ENCODE data around the gene SPHK1.
"Not testable (repeated sequence)": the region's sequence is repeated elsewhere in the genome, so short reads cannot be mapped to it uniquely, and the experiment has no call there.

The SPHK1 gene, protein sequence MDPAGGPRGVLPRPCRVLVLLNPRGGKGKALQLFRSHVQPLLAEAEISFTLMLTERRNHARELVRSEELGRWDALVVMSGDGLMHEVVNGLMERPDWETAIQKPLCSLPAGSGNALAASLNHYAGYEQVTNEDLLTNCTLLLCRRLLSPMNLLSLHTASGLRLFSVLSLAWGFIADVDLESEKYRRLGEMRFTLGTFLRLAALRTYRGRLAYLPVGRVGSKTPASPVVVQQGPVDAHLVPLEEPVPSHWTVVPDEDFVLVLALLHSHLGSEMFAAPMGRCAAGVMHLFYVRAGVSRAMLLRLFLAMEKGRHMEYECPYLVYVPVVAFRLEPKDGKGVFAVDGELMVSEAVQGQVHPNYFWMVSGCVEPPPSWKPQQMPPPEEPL

DNA sequence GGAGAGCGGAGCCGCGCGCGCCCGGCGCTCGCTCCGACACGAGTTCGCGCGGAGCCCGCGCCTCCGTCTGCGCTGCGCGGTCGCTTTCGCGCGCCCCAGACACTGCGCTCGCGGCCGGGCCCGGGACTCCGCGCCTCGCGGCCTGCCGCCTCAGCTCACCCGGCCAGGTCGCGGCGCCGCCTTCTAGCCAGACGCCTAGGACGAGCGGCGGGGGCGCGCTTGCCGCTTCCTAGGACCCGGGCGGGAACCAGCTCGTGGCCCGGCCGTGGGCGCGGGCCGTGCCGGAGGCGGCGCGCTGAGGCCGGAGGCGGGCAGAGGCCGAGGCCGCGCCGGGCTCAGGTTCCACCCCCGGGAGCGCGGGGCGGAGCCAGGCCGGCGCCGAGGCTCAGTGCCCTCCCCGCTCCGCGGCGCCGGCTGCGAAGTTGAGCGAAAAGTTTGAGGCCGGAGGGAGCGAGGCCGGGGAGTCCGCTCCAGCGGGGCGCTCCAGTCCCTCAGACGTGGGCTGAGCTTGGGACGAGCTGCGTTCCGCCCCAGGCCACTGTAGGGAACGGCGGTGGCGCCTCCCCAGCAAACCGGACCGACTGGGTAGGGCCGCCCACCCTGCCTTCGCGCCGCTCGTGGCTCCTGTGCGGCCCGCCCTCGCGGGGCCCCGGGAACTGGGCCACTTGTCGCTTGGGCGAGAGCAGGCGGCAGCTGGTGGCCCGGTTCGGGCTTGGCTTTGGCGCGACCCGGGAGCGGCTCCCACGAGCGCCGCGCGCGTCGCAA is at the start of gene SPHK1:
SPHK1 (plus strand) TSS at position 388 of the 765 bp plus-strand sequence. CDS start 1,036 bp downstream, outside the sequence.
- DNase-seq, result peak; percentile 83
- ATAC-seq, result peak; percentile 71

DNA sequence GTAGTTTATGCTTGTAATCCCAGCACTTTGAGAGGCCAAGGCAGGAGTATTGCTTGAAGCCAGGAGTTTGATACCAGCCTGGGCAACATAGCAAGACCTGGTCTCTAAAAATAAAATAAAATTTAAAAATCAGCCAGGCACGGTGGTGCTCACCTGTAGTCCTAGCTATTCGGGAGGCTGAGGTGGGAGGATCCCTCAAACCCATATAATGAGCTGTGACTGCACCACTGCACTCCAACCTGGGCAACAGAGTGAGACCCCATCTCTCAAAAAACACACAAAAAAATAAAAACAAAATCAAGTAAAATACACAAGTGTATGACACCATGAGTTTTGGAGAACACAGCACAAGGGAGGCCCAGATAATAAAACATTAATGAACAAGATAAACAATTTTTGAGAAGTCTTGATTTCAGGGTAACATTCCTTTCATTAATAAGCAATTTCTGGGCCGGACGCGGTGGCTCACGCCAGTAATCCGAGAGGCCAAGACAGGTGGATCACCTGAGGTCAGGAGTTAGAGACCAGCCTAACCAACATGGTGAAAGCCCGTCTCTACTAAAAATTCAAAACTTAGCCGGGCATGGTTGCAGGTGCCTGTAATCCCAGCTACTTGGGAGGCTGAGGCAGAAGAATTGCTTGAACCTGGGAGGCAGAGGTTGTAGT is 48.6 kb upstream of the SPHK1 start:
- ATAC-seq, result no peak

DNA sequence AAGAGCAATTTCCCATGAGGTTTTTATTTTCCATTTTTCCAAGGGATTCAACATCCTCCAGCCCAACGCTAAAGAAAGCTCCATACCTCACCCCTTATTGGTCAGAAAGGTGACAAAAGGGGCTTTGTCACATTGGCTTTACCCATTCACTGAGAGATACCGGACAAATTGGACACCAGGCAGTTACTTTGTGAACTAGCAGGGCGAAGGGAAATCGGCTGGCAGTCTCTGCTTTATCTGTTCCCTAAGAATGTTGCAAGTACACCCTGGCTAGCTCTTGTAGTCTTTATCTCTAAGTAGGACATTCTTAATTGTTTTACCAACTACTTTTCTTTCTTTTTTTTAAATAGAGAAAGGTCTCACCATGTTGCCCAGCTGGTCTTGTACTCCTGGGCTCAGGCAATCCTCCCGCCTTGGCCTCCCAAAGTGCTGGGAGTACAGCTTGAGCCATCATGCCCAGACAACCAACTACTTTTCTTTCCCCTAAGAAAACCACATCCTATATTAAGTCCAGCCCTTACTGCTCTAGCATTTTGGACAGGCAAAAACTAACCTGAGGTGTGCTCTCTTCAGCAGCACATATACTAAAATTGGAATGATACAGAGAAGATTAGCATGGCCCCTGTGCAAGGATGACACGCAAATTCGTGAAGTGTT is 47.5 kb upstream of the SPHK1 start:
- DNase-seq (no peak), ATAC-seq (no peak)

More for the DNA sequence above, 48.6 kb upstream of the SPHK1 start:
- DNase-seq, result no peak

DNA sequence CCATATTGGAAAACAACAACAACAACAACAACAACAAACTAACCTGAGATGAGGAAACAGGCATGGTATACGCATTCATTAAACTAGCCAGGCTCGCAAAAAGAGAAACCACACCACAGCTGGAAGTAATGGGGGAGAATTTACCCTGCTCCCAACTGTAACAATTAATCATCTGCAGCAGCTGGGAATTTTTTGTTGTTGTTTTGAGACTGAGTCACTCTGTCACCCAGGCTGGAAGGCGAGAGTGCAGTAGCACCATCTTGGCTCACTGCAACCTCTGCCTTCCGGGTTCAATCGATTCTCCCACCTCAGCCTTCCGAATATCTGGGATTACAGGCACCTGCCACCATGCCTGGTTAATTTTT is 47.0 kb upstream of the SPHK1 start:
- no peak for DNase-seq
- no peak for ATAC-seq

DNA sequence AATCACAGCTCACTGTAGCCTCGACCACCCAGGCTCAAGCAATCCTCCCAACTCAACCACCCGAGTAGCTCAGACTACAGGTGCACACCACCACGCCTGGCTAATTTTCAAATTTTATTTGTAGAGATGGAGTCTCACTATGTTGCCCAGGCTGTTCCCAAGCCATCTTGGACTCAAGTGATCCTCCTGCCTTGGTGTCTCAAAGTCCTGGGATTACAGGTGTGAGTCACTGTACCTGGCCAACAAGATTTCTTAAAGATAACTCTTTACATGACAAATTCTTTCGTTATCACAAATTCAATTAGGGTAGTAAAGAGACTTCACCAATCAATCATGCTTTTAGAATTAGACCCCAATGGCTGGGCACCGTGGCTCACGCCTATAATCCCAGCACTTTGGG is 43.1 kb upstream of the SPHK1 start:
- no peak for DNase-seq

DNA sequence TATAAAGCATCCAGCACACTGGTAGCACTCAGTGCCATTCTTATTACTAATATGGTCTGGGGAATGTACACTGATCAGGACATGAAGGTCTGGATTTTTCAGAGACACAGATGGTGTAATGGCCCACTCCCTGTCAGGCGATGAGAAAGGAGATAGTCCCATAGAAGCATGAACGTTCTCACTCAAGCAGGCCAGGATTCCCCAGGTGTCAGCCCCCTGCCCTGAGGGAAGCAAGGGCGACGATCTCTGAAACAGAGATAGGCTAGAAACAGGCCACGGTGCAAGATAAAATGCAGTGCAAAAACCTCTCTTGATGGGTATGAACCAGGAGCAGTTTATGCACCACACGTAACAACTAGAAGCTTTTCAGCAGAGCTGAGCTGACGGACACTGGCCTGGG is 41.3 kb upstream of the SPHK1 start:
- ATAC-seq (no peak), DNase-seq (no peak)

More for the DNA sequence above, 43.1 kb upstream of the SPHK1 start:
- no peak for ATAC-seq

DNA sequence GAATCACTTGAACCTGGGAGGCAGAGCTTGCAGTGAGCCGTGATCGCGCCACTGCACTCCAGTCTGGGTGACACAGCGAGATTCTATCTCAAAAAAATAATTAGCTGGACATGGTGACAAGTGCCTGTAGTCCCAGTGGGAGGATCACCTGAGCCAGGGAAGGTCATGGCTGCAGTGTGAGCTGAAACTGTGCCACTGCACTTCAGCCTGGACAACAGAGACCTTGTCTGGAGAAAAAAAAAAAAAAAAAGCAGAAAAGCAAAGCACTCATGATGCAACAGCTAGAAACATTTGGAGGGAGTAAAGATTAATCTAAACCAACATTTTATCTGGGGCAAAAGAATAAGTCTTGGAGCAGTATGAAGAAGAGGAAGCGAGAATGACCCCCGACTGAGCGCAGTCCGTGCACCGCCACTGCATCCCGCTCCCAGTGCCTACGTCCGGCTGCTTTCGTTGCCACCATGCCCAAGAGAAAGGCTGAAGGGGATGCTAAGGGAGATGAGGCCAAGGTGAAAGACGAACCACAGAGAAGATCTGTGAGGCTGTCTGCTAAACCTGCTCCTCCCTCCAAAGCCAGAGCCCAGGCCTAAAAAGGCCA is 38.9 kb upstream of the SPHK1 start:
- DNase-seq (no peak), ATAC-seq (no peak)

DNA sequence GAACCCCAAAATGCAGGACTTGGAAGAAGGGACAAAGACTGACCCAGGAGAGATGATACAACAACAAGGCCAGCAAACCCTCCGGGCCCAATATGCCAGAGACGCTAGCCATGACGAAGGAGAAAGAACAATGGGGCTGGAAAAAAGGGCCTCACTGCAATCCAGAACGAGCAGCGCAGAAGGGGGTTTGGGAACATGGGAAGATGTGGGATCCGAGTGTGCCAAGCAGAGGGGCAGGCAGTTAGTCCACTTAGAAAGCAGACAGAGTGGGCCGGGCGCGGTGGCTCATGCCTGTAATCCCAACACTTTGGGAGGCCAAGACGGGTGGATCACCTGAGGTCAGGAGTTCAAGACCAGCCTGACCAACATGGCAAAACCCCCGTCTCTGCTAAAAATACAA is 37.5 kb upstream of the SPHK1 start:
- not testable (repeated sequence) for ATAC-seq, DNase-seq

DNA sequence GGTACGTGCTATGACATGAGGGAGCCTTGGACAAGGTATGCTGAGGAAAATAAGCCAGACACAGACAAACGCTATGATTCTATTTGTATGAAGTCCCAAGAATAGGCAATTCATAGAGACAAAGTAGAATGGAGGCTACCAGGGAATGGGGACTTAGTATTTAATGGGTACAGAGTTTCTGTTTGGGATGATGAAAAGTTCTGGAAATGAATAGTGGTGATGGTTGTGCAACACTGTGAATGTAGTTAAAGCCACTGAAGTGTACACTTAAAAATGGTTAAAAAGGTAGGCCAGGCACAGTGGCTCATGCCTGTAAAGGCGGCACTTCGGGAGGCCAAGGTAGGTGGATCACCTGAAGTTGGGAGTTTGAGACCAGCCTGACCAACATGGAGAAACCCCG is 33.9 kb upstream of the SPHK1 start:
- ATAC-seq (no peak), DNase-seq (no peak)

DNA sequence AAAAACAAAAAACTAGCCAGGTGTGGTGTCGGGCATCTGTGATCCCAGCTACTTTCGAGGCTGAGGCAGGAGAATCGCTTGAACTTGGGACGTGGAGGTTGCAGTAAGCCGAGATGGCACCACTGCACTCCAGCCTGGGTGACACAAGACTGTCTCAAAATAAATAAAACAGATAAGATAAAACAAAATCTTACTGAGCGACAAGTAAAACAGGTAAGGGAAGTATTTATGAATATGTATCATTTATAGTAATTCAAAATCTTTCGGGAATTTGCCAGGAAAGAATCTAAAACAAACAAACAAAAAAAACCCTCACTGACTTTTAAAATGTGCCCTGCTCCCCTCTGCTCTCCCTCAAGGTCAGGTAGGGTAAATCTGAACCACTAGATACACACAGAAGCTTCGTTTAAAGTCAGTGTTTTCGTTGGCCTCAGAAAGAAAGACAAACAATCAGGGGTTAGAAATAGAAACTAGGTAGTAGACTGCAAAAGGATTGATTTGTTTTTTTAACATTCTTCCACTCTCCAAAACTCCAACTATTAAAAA is 32.8 kb upstream of the SPHK1 start:
- no peak for DNase-seq
- no peak for ATAC-seq

DNA sequence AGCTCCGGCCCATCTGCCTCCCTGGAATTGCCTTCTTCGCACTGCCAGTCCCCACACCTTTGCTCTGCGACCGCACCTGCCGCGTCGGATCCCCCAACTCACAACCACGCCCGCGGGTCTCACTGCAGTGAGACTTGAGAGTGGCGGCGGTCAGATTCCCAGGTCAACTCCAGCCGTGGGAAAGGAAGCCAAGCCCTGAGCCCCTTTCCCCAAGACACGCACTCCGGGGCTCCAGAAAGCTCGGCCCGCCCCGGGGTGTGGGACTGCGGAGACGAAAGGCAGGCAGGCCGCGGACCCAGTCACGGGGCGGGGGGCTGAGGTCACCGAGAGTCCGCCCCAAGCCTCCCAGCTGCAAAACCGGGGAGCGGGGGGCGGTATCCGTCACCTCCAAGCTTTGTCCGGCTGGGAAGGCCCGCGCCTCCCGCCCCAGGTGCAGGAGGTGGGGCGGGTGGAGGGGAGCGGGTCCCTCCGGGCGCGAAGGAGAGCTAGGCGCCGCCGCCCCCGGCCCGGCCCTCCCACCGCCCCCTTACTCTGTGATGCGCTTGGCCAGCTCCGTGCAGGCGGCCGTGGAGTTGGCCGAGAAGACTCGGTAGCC is 31.3 kb upstream of the SPHK1 start:
- ATAC-seq (no peak), DNase-seq (peak; percentile 36)

DNA sequence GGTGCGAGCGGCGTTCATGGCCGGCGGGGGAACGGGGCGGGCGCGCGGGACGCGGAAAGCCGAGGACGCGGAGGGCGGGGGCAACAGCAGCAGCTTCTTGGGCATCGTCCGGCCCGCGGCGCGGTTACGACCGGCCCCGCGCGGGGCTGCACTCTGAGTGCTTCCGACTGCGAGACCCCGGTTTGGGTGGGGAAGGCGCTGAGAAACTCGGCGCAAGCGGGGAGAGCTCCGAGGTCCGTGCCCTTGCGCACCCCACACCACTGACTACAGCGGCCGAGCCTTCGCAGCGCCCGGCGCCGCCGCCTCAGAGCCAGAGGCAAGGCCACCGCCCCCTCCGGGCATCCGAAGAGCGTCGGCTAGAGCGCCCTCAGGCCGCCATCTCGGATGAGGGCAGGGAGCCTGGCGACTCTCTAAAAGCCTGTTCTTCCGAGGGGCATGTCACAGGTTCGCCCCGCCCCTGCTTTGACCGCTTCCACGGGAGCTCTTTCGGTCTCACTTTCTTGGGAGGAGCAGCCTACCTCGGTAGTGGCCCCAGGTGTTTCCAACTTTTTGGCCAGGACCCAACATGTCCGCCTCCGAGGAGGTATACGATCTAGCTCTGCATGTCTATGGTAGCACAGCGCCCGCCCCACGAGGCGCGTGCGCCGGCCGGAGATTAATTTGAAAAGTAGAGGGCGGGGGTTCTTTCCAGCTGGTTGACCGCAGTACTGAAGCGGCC is 30.7 kb upstream of the SPHK1 start, which contains the start of gene PRPSAP1:
PRPSAP1 (minus strand) TSS at position 318 of the 718 bp plus-strand sequence; CDS start at position 105, 213 bp downstream.
- ATAC-seq (peak; percentile 98), DNase-seq (peak; percentile 84)

DNA sequence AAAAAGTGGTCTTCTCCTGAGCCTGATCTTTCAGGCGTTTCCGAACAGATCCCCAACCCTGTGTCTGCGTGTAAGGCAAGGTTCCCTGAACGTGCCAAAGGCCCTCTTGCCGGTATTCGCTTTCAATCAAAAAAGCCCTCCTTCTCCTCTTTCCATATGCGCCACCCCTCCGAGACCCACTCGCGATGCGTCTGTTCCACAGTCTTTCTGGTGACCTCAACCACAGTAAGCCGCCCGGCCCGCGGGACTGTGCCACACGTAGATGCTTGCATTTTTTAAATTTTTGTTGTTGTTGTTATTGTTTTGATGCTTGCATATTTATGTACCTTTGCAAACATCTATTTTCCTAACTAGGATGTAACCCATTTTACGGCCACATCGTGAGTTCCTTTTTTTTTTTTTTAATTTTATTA is 30.1 kb upstream of the SPHK1 start:
- no peak for DNase-seq
- no peak for ATAC-seq

DNA sequence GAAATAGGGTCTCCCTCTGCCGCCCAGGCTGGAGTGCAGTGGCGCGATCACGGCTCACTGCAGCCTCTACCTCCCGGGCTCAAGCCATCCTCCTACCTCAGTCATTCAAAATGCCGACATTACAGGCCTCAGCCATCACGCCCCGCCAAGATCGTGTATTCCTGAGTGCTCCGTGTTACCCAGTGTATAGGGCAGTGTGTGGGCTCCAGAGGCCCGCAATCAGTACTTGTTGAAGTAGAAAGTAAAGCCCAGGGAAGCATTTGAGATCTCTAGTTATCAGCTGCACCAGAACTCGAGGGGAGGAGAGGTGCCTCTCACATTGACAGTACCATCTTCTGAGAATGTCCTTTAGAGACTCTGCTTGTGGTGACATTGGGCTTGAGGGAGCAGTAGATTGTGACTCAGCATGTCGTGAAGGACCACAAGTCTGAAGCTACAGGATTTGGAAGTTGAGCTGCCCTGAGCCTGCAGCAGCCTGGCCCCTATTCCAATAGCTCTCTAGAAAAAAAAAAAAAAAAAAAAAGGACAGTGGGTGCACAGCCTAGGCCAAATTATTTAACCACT is 29.6 kb upstream of the SPHK1 start:
- ATAC-seq, result no peak

DNA sequence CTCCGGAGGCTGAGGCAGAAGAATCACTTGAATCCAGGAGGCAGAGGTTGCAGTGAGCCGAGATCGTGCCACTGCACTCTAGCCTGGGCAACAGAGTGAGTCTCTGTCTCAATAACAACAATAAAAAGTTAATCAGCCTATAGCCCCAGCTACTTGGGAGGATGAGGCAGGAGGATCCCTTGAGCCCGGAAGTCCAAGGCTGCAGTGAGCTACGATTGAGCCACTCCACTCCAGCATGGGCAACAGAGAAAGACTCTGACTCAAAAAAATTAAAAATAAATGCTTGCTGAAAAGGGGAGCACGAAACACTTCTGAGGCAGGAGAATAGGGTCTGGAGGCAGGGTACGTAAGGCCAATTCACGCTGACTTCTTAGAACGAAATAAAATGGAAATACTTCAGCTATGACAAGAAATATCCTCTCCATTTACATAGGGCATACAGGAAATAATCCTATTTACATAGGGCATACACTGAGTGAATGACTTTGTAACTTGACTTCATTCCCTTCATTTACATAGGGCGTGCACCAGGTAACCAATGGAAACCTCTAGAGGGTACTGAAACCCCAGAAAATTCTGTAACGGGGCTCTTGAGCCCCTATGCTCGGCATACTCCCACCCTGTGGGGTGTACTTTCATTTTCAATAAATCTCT is 27.5 kb upstream of the SPHK1 start:
- ATAC-seq, result no peak

More for the DNA sequence above, 29.6 kb upstream of the SPHK1 start:
- DNase-seq, result no peak

DNA sequence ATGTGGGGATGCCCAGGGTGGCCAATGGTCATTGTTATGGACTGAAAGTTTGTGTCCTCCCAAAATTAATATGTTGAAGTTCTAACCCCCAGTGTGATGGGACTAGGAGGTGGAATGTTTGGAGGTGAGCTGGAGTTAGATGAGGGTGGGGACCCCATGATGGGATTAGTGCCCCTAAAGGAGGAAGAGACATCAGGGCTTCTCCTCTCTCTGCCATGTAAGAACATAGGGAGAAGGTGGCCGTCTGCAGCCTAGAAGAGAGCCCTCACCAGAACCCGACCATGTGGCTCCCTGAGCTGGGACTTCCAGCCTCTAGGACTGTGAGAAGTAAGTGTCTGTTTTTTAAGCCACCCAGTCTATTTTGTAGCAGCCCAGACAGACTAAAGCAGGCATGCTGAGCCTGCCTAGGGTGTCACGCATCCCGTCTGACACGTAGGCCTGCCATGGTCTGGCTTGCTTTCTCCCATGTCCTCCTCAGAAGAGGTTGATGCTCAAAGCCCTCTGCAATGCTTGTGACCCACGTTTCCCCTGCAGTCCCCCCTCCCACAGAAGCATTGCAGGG is 26.7 kb upstream of the SPHK1 start:
- no peak for ATAC-seq

More for the DNA sequence above, 27.5 kb upstream of the SPHK1 start:
- no peak for DNase-seq

DNA sequence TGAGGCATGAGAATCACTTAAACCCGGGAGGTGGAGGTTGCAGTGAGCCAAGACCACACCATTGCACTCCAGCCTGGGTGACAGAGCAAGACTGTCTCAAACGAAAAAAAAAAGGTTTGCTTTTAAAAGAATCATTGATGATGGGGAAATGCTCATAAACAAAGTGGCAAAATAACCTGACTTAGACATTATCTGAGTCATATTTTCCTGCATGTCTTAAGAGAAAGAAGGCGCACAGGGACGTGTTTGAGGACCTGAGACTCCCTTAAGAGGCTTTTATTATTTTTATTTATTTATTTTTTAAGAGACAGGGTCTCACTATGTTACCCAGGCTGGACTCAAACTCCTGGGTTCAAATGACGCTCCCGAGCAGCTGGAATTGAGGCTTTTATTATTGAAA is 25.0 kb upstream of the SPHK1 start:
- ATAC-seq, result no peak
- DNase-seq, result no peak

More for the DNA sequence above, 26.7 kb upstream of the SPHK1 start:
- DNase-seq, result no peak

DNA sequence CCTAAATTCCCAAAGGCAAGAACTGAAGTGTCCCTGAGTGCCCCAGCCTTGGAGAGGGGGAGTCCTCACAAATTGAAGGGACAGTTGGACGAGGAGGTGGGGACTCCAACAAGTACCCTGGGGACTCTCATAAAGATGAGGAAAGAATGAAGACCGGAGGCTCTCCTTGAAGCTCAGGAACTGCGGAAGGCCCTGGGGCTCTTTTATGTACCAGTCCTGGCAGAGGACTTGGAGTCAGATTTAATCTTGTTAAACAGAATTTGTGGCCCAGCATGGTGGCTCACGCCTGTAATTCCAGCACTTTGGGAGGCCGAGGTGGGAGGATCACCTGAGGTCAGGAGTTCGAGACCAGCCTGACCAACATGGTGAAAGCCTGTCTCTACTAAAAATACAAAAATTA is 24.6 kb upstream of the SPHK1 start:
- not testable (repeated sequence) for ATAC-seq, DNase-seq

DNA sequence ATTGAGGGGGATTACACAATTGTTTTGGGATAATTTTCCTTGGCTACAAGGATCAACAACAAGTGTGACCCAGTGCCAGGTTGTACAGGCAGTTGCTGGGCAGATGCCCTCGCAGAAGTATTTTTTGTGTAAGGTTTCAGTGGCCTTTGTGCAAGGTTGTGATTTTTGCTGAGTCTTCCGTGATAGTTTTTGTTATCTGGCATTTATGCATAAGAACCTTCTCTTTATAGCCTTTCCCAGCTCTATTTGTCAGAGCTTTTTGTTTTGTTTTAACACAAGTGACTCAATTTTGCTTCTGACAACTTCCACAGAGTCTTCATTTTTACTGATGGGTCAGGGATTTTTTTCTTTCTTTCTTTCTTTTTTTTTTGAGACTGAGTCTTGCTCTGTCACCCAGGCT is 23.9 kb upstream of the SPHK1 start:
- ATAC-seq (no peak), DNase-seq (no peak)
